HEK293 (cell line): ENCODE results near the gene SCN10A.

Experiments used
- CTCF ChIP-seq: fragments of 450-650 bp; formaldehyde crosslinking; IDR thresholded peaks from 2 replicates; pipeline ENCODE4 v1.5.1; 2016; ENCODE audit warnings: missing biosample characterization, missing genetic modification characterization
- HOXA7 ChIP-seq: sonication (generic); formaldehyde crosslinking; IDR thresholded peaks from 2 replicates; pipeline ENCODE4 v1.8.1; 2022; ENCODE audit warnings: missing genetic modification reagents, borderline replicate concordance
- TCF7L2 ChIP-seq: IDR thresholded peaks from 2 replicates; pipeline ENCODE4 v1.6.1; 2011; ENCODE audit warnings: low read depth, mild to moderate bottlenecking, inconsistent platforms, low read length, moderate library complexity, borderline replicate concordance
- ZBTB11 ChIP-seq: fragments of 450-650 bp; formaldehyde crosslinking; conservative IDR thresholded peaks from 2 replicates; pipeline ENCODE4 v1.5.1; 2016; ENCODE audit warnings: low read depth, missing biosample characterization, missing genetic modification characterization
- ZBTB8A ChIP-seq: fragments of 450-650 bp; formaldehyde crosslinking; IDR thresholded peaks from 2 replicates; pipeline ENCODE4 v1.5.1; 2016; ENCODE audit warnings: missing biosample characterization, missing genetic modification characterization
- ZNF274 ChIP-seq, 2 experiments: fragments of 200-500 bp in 1 of 2; fragments of 450-650 bp in 1 of 2; sonication (Bioruptor generic) in 1 of 2; formaldehyde crosslinking in 1 of 2; IDR thresholded peaks; 2 replicates each; pipeline versions ENCODE4 v1.5.1 to v1.6.1; 2014 to 2016; ENCODE audit warnings: borderline replicate concordance in 1 of 2, inconsistent platforms in 1 of 2, low read length in 1 of 2, missing biosample characterization in 1 of 2, missing genetic modification characterization in 1 of 2
- ZNF324 ChIP-seq: fragments of 450-650 bp; formaldehyde crosslinking; IDR thresholded peaks from 2 replicates; pipeline ENCODE4 v1.5.1; 2016; ENCODE audit warnings: missing biosample characterization, missing genetic modification characterization
- ZNF335 ChIP-seq: fragments of 450-650 bp; formaldehyde crosslinking; conservative IDR thresholded peaks from 2 replicates; pipeline ENCODE4 v1.5.1; 2016; ENCODE audit warnings: missing biosample characterization, missing genetic modification characterization
- ZNF423 ChIP-seq: fragments of 450-650 bp; formaldehyde crosslinking; IDR thresholded peaks from 2 replicates; pipeline ENCODE4 v1.5.1; 2016; ENCODE audit warnings: missing biosample characterization, missing genetic modification characterization
- TF ChIP-seq, protein P1 (sequence below): fragments of 450-650 bp; formaldehyde crosslinking; IDR thresholded peaks from 2 replicates; pipeline ENCODE4 v1.5.1; 2016; ENCODE audit warnings: missing biosample characterization, missing genetic modification characterization
- TF ChIP-seq, protein P2 (sequence below): fragments of 450-650 bp; formaldehyde crosslinking; IDR thresholded peaks from 2 replicates; pipeline ENCODE4 v1.5.1; 2017; ENCODE audit warnings: missing biosample characterization, mild to moderate bottlenecking, missing genetic modification characterization, moderate library complexity

DNA sequence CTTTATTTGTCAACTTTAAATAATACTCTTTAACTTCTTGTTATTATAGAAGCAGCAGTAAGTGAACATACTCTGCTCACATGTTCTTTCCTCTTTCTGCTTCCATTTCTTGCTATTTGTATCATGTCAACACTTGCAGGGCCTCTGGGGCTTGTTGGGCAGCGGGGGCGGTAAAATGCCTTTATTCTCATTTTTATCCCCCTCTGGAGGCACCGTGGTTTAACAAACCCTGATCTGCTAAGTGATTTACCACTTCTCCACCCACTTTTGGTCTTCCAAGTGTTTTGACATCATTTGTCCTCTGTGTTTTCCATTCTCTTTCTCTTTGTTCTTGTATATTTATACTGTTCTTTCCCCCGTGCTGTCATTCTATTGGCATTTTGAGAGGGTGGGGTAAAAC lies 33.9 kb downstream of the SCN10A start:
- no peak for TF ChIP-seq ZNF324
- TF ChIP-seq ZNF274 (IDR thresholded peaks at IDR 0.05; ENCODE audit: low read length): no peak
- TF ChIP-seq ZNF274 (tag by site-specific recombination; IDR thresholded peaks at IDR 0.05; ENCODE audit: borderline replicate concordance): no peak
- TF ChIP-seq ZNF423 (tag by site-specific recombination): no peak
- TF ChIP-seq, protein P1, sequence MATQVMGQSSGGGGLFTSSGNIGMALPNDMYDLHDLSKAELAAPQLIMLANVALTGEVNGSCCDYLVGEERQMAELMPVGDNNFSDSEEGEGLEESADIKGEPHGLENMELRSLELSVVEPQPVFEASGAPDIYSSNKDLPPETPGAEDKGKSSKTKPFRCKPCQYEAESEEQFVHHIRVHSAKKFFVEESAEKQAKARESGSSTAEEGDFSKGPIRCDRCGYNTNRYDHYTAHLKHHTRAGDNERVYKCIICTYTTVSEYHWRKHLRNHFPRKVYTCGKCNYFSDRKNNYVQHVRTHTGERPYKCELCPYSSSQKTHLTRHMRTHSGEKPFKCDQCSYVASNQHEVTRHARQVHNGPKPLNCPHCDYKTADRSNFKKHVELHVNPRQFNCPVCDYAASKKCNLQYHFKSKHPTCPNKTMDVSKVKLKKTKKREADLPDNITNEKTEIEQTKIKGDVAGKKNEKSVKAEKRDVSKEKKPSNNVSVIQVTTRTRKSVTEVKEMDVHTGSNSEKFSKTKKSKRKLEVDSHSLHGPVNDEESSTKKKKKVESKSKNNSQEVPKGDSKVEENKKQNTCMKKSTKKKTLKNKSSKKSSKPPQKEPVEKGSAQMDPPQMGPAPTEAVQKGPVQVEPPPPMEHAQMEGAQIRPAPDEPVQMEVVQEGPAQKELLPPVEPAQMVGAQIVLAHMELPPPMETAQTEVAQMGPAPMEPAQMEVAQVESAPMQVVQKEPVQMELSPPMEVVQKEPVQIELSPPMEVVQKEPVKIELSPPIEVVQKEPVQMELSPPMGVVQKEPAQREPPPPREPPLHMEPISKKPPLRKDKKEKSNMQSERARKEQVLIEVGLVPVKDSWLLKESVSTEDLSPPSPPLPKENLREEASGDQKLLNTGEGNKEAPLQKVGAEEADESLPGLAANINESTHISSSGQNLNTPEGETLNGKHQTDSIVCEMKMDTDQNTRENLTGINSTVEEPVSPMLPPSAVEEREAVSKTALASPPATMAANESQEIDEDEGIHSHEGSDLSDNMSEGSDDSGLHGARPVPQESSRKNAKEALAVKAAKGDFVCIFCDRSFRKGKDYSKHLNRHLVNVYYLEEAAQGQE (tag by site-specific recombination): no peak
- TF ChIP-seq, protein P2, sequence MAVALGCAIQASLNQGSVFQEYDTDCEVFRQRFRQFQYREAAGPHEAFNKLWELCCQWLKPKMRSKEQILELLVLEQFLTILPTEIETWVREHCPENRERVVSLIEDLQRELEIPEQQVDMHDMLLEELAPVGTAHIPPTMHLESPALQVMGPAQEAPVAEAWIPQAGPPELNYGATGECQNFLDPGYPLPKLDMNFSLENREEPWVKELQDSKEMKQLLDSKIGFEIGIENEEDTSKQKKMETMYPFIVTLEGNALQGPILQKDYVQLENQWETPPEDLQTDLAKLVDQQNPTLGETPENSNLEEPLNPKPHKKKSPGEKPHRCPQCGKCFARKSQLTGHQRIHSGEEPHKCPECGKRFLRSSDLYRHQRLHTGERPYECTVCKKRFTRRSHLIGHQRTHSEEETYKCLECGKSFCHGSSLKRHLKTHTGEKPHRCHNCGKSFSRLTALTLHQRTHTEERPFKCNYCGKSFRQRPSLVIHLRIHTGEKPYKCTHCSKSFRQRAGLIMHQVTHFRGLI (tag by site-specific recombination): no peak
- no peak for TF ChIP-seq TCF7L2
- TF ChIP-seq ZBTB11: no peak
- TF ChIP-seq CTCF (tag by site-specific recombination): no peak
- no peak for TF ChIP-seq ZNF335
- no peak for TF ChIP-seq HOXA7
- no peak for TF ChIP-seq ZBTB8A (tag by site-specific recombination)
